Smooth muscle cell (in vitro differentiated cells): ENCODE measurements around the gene NMRAL1. TPM values are rescaled to one million over a fixed set of nuclear protein-coding genes. Genes with fewer than 3 reads are reported as not detected.
A peak's percentile ranks its signal among the peaks of the same experiment; 100 is the strongest.

Experiments
- DNase-seq: peaks from one replicate; lab custom pipeline; 2025; ENCODE audit not compliant: unreplicated experiment; lab: John Stamatoyannopoulos, UW
- H2AFZ ChIP-seq: fragments of 200-600 bp; sonication (generic); 2 replicates; pipeline ENCODE4 v1.6.0; 2016; ENCODE audit warnings: antibody characterized with exemption, low read depth, mild to moderate bottlenecking
- H3F3A ChIP-seq: fragments of 200-600 bp; sonication (generic); 2 replicates; pipeline ENCODE4 v1.6.0; 2017; ENCODE audit warnings: antibody characterized with exemption, low read depth
- H3K27ac ChIP-seq: fragments of 200-600 bp; sonication (generic); 2 replicates; pipeline ENCODE4 v1.5.1; 2016; ENCODE audit warnings: low read depth, mild to moderate bottlenecking
- H3K27me3 ChIP-seq: fragments of 200-600 bp; sonication (generic); 2 replicates; pipeline ENCODE4 v1.6.1; 2016; ENCODE audit warnings: low read depth, mild to moderate bottlenecking
- H3K36me3 ChIP-seq: fragments of 200-600 bp; sonication (generic); 2 replicates; pipeline ENCODE4 v1.5.1; 2016; ENCODE audit warnings: low read depth
- H3K4me1 ChIP-seq: fragments of 200-600 bp; sonication (generic); 2 replicates; pipeline ENCODE4 v1.5.1; 2016; ENCODE audit warnings: low read depth
- H3K4me2 ChIP-seq: fragments of 200-600 bp; sonication (generic); 2 replicates; pipeline ENCODE4 v1.6.0; 2016; ENCODE audit warnings: mild to moderate bottlenecking
- H3K4me3 ChIP-seq: fragments of 200-600 bp; sonication (generic); 2 replicates; pipeline ENCODE4 v1.5.1; 2016; ENCODE audit warnings: mild to moderate bottlenecking
- H3K79me2 ChIP-seq: fragments of 200-600 bp; sonication (generic); 2 replicates; pipeline ENCODE4 v1.6.0; 2016; ENCODE audit warnings: low read depth, mild to moderate bottlenecking
- H3K9ac ChIP-seq: fragments of 200-600 bp; sonication (generic); 2 replicates; pipeline ENCODE4 v1.6.0; 2016; ENCODE audit warnings: low read depth
- H3K9me3 ChIP-seq: fragments of 200-600 bp; sonication (generic); replicated peaks from 2 replicates; pipeline ENCODE4 v1.5.1; 2016; ENCODE audit warnings: low read depth
- H4K20me1 ChIP-seq: fragments of 200-600 bp; sonication (generic); 2 replicates; pipeline ENCODE4 v1.6.0; 2016; ENCODE audit warnings: low read depth
- CTCF ChIP-seq: fragments of 200-600 bp; sonication (generic); IDR thresholded peaks from 2 replicates; pipeline ENCODE4 v1.5.1; 2017; ENCODE audit warnings: borderline replicate concordance, mild to moderate bottlenecking, antibody characterized with exemption; ENCODE audit not compliant: insufficient read depth, poor library complexity, severe bottlenecking
- WGBS: methylation state at CpG from one replicate; pipeline ENCODE4 v1.1.7; 2016; ENCODE audit warnings: low lambda C conversion rate; 5-methylcytosine and 5-hydroxymethylcytosine counted together
- polyA plus RNA-seq: library from polyadenylated mRNA; unstranded; fragments of >200 nt; fragmentation: Nextera tagmentation; extraction: Ambion mirVana; gene quantifications from 2 replicates; pipeline ENCODE4 v1.2.1, GENCODE V29; 2016
- total RNA-seq: library from RNA; depleted of rRNA; stranded (reverse); fragments of >200 nt; gene quantifications from 2 replicates; pipeline ENCODE4 v1.2.3, GENCODE V29; 2014

NMRAL1 gene
- total and polyA plus RNA-seq, 2 experiments from 2014 or later, result 27.1 to 51.8 TPM

- Histone ChIP-seq H3K9me3 (no peaks in the 10 kb centered on the region), H3K27ac (peak overlapping the region; percentile 63), H3K9ac (no peak overlapping the region), H3K79me2 (peaks cover 30% of the 10 kb centered on the region), H3F3A (peaks cover 17% of the 10 kb centered on the region), H2AFZ (no peak overlapping the region), H3K4me2 (peak overlapping the region; percentile 48), H3K4me1 (no peaks in the 10 kb centered on the region), H3K36me3 (no peaks in the 10 kb centered on the region), H3K27me3 (no peaks in the 10 kb centered on the region), H4K20me1 (peaks cover 95% of the 10 kb centered on the region), H3K4me3 (no peak overlapping the region)
- WGBS, result 62% methylated on average over 6 of the region's 6 CpGs
- no peak for DNase-seq
- no peak for TF ChIP-seq CTCF
These were observed 20.5 kb upstream of the NMRAL1 start for GRCh38 chr16:4494746-4495490.

- TF ChIP-seq CTCF, result no peak
- Histone ChIP-seq H3K79me2 (peaks cover 27% of the 10 kb centered on the region), H3K4me1 (no peaks in the 10 kb centered on the region)
These were observed 17.5 kb upstream of the NMRAL1 start for GRCh38 chr16:4491898-4492297.

DNA sequence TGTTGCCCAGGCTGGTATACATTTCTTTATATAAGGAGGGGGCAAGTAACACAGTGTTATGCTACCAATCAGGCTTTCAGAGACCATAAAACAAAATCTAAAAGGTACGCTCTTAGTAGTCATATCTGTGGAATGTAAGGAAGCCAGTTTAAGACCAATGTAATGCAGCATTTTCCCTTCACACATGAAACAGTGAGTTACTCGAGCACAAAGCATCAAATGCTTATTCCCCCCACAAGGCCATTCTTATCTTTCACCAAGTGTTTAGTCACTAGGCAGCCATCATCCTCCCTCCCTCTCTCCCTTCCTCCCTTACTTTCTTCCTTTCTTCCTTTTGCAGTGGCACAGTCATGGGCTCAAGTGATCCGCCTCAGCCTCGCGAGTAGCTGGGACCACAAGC, 14.6 kb upstream of the NMRAL1 start:
- Histone ChIP-seq H3K27ac (peak overlapping the region; percentile 68), H2AFZ (no peak overlapping the region), H3K9ac (no peak overlapping the region), H3K4me1 (no peaks in the 10 kb centered on the region), H3K4me3 (no peak overlapping the region), H3K27me3 (no peaks in the 10 kb centered on the region), H3K9me3 (no peaks in the 10 kb centered on the region), H3K79me2 (peaks cover 44% of the 10 kb centered on the region), H3K4me2 (peak overlapping the region; percentile 49), H3F3A (peaks cover 5% of the 10 kb centered on the region), H4K20me1 (peaks cover 69% of the 10 kb centered on the region), H3K36me3 (no peaks in the 10 kb centered on the region)
- TF ChIP-seq CTCF, result no peak
- WGBS, result 45% methylated on average over 5 of the region's 5 CpGs
- DNase-seq, result no peak

More at GRCh38 chr16:4491898-4492297, 17.5 kb upstream of the NMRAL1 start:
- H4K20me1 ChIP-seq, result peaks cover 85% of the 10 kb centered on the region
- no peaks in the 10 kb centered on the region for H3K9me3 ChIP-seq
- H3K9ac ChIP-seq, result no peak overlapping the region
- H2AFZ ChIP-seq, result no peak overlapping the region
- no peaks in the 10 kb centered on the region for H3K27me3 ChIP-seq
- peaks cover 23% of the 10 kb centered on the region for H3F3A ChIP-seq
- H3K4me2 ChIP-seq, result no peak overlapping the region
- no peak for DNase-seq
- no peak overlapping the region for H3K4me3 ChIP-seq
- H3K36me3 ChIP-seq, result no peaks in the 10 kb centered on the region
- H3K27ac ChIP-seq, result no peak overlapping the region
- WGBS, result 100% methylated on average over 4 of the region's 4 CpGs
